Measurements from ENCODE around the gene RASL10B.

GRCh38 chr17:35740216-35740615 is 8.8 kb downstream of the RASL10B start:
- no peak for TF ChIP-seq CTCF (IDR thresholded peaks at IDR 0.05; ENCODE audit: insufficient read depth, low read length, poor library complexity, severe bottlenecking)
- TF ChIP-seq EZH2phosphoT487 (conservative IDR thresholded peaks at IDR 0.05; ENCODE audit: low read length), result no peak

Data from SU-DHL-6 (cell line).